SU-DHL-6 (cell line): ENCODE data around the gene LRP1B.

Experiments
- H2AFZ ChIP-seq: fragments of 200-600 bp; sonication (generic); 2 replicates; pipeline ENCODE4 v1.6.1; 2014; ENCODE audit warnings: low read depth, mild to moderate bottlenecking, moderate library complexity, mixed read lengths, antibody characterized with exemption, low read length; ENCODE audit not compliant: severe bottlenecking
- H3F3A ChIP-seq: fragments of 200-600 bp; shearing (Covaris generic); 2 replicates; pipeline ENCODE4 v1.6.0; 2016; ENCODE audit warnings: antibody characterized with exemption, mild to moderate bottlenecking; ENCODE audit not compliant: insufficient read depth
- H3K27ac ChIP-seq: fragments of 200-600 bp; sonication (generic); 2 replicates; pipeline ENCODE4 v1.5.1; 2016; ENCODE audit warnings: low read depth, mild to moderate bottlenecking, low read length, moderate library complexity, mixed read lengths
- H3K27me3 ChIP-seq: fragments of 200-600 bp; sonication (generic), shearing (Covaris generic); 2 replicates; pipeline ENCODE4 v1.6.0; 2014; ENCODE audit warnings: mild to moderate bottlenecking, low read length
- H3K36me3 ChIP-seq: fragments of 200-600 bp; sonication (generic); 2 replicates; pipeline ENCODE4 v1.6.1; 2014; ENCODE audit warnings: mild to moderate bottlenecking, low read length, mixed read lengths
- H3K4me2 ChIP-seq: fragments of 300-600, 200-600 bp; shearing (Covaris generic), sonication (generic); 2 replicates; pipeline ENCODE4 v1.6.0; 2014; ENCODE audit warnings: low read length, low read depth, mild to moderate bottlenecking; ENCODE audit not compliant: poor library complexity, severe bottlenecking
- H3K4me3 ChIP-seq: fragments of 200-600 bp; sonication (generic); 2 replicates; pipeline ENCODE4 v1.5.1; 2014; ENCODE audit warnings: antibody characterized with exemption, low read length, mild to moderate bottlenecking, mixed read lengths; ENCODE audit not compliant: insufficient read depth, poor library complexity, severe bottlenecking
- H3K79me2 ChIP-seq: fragments of 200-600 bp; sonication (generic); 2 replicates; pipeline ENCODE4 v1.6.1; 2014; ENCODE audit warnings: mild to moderate bottlenecking, low read length, moderate library complexity; ENCODE audit not compliant: insufficient read depth
- H3K9ac ChIP-seq: fragments of 200-600 bp; sonication (generic); 2 replicates; pipeline ENCODE4 v1.7.0; 2014; ENCODE audit warnings: mild to moderate bottlenecking, low read length
- H3K9me2 ChIP-seq: fragments of 200-600 bp; sonication (generic); replicated peaks from 2 replicates; pipeline ENCODE4 v1.6.1; 2014; ENCODE audit warnings: low read length; ENCODE audit not compliant: insufficient read depth
- H3K9me3 ChIP-seq: fragments of 200-600 bp; sonication (generic); 2 replicates; pipeline ENCODE4 v1.6.1; 2014; ENCODE audit warnings: low read length, mixed read lengths; ENCODE audit not compliant: insufficient read depth
- H4K20me1 ChIP-seq: fragments of 200-600 bp; sonication (generic); 2 replicates; pipeline ENCODE4 v1.6.1; 2014; ENCODE audit warnings: low read depth, mild to moderate bottlenecking, antibody characterized with exemption, low read length, moderate library complexity, mixed read lengths
- EZH2phosphoT487 ChIP-seq: fragments of 200-600 bp; sonication (generic), shearing (Covaris generic); conservative IDR thresholded peaks from 2 replicates; pipeline ENCODE4 v1.6.1; 2018; ENCODE audit warnings: mild to moderate bottlenecking, antibody characterized with exemption, low read length, moderate library complexity, mixed read lengths
- TF ChIP-seq, protein P1 (sequence below): fragments of 200-600 bp; sonication (generic); IDR thresholded peaks from one replicate; pipeline ENCODE4 v1.5.1; 2017; ENCODE audit warnings: antibody characterized with exemption, mild to moderate bottlenecking, low read length, moderate library complexity; ENCODE audit not compliant: insufficient read depth, poor library complexity, severe bottlenecking

LRP1B gene

DNA sequence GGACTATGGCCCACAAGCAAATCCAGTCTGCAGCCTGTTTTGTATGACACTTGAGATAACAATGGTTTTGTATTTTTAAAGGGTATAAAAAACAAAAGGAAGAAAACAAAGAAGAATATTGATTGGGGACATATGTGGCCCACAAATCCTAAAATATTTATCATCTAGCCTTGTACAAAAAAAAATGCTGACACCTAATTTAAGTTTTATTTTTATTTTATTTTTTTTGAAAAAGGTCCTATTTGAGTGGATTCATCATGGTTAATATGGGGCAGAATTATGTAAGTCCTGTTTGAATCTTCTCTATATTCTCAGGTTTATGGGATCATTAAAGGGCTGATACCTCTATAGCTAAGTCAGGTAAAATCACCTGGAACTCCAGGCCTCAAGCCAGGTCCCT is 525.7 kb downstream of the LRP1B start:
- H3K79me2 ChIP-seq: no peaks in the 10 kb centered on the region
- H3K36me3 ChIP-seq: no peaks in the 10 kb centered on the region
- TF ChIP-seq EZH2phosphoT487: no peak
- TF ChIP-seq, protein P1, sequence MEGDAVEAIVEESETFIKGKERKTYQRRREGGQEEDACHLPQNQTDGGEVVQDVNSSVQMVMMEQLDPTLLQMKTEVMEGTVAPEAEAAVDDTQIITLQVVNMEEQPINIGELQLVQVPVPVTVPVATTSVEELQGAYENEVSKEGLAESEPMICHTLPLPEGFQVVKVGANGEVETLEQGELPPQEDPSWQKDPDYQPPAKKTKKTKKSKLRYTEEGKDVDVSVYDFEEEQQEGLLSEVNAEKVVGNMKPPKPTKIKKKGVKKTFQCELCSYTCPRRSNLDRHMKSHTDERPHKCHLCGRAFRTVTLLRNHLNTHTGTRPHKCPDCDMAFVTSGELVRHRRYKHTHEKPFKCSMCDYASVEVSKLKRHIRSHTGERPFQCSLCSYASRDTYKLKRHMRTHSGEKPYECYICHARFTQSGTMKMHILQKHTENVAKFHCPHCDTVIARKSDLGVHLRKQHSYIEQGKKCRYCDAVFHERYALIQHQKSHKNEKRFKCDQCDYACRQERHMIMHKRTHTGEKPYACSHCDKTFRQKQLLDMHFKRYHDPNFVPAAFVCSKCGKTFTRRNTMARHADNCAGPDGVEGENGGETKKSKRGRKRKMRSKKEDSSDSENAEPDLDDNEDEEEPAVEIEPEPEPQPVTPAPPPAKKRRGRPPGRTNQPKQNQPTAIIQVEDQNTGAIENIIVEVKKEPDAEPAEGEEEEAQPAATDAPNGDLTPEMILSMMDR: no peak
- H3K4me2 ChIP-seq: no peak overlapping the region
- no peaks in the 10 kb centered on the region; the same call in 1 of the 2 replicates for H3K9me2 ChIP-seq
- no peak overlapping the region for H3K4me3 ChIP-seq
- H4K20me1 ChIP-seq: no peaks in the 10 kb centered on the region
- H3K27ac ChIP-seq: no peak overlapping the region
- no peaks in the 10 kb centered on the region for H3K27me3 ChIP-seq
- H3K9me3 ChIP-seq: no peaks in the 10 kb centered on the region
- no peak overlapping the region for H2AFZ ChIP-seq
- H3K9ac ChIP-seq: no peak overlapping the region
- H3F3A ChIP-seq: no peaks in the 10 kb centered on the region

DNA sequence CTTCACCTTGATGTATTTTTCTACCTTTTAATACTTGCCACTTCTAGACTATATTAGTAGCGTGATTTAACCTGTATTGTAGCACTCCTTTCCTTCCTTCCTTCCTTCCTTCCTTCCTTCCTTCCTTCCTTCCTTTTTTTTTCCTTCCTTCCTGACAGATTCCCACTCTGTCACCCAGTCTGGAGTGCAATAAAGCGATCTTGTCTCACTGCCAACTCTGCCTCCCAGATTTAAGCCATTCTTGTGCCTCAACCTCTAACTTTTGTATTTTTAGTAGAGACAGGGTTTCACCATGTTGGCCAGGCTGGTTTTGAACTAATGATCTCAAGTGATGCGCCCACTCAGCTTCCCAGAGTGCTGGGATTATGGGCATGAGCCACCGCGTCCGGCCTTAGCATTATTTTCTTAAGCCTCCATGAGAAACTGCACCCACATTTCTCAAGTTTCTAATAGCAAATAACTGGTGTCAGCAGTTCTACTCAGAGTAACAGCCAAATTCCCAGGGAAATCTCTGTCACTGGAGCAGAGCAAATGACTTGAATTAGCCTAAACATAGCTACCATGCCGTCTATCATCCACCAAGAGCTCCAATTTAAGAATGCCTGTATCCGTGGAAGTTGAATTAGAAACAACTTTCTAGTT is 529.2 kb downstream of the LRP1B start:
- H3K27ac ChIP-seq: no peak overlapping the region
- H3K4me3 ChIP-seq: no peak overlapping the region
- H3K27me3 ChIP-seq: no peaks in the 10 kb centered on the region
- no peaks in the 10 kb centered on the region for H3K36me3 ChIP-seq
- H3K4me2 ChIP-seq: no peak overlapping the region
- no peaks in the 10 kb centered on the region for H3F3A ChIP-seq
- H2AFZ ChIP-seq: no peak overlapping the region
- no peak for TF ChIP-seq EZH2phosphoT487
- TF ChIP-seq, protein P1: no peak
- H3K9me2 ChIP-seq: no peaks in the 10 kb centered on the region
- no peak overlapping the region for H3K9ac ChIP-seq
- H3K9me3 ChIP-seq: no peaks in the 10 kb centered on the region
- H4K20me1 ChIP-seq: no peaks in the 10 kb centered on the region
- H3K79me2 ChIP-seq: no peaks in the 10 kb centered on the region

GRCh38 chr2:141599721-141600120 is 531.1 kb downstream of the LRP1B start:
- H3K4me2 ChIP-seq: no peak overlapping the region
- no peaks in the 10 kb centered on the region for H4K20me1 ChIP-seq

More at GRCh38 chr2:141599721-141600120, 531.1 kb downstream of the LRP1B start:
- no peak overlapping the region for H2AFZ ChIP-seq
- H3K9ac ChIP-seq: no peak overlapping the region
- no peaks in the 10 kb centered on the region for H3K36me3 ChIP-seq
- no peak for TF ChIP-seq EZH2phosphoT487
- TF ChIP-seq, protein P1: no peak
- no peak overlapping the region for H3K4me3 ChIP-seq
- H3K79me2 ChIP-seq: no peaks in the 10 kb centered on the region
- no peaks in the 10 kb centered on the region for H3K9me3 ChIP-seq
- H3K9me2 ChIP-seq: no peaks in the 10 kb centered on the region
- H3K27ac ChIP-seq: no peak overlapping the region
- H3F3A ChIP-seq: no peaks in the 10 kb centered on the region
- H3K27me3 ChIP-seq: no peaks in the 10 kb centered on the region
